Renal pelvis (tissue), 4 donors: ENCODE data around the gene TNS1. TPM values are rescaled to one million over a fixed set of nuclear protein-coding genes. Genes with fewer than 3 reads are reported as not detected.

ENCODE experiments used
- DNase-seq: peaks from one replicate; pipeline ENCODE4 v3.0.0-alpha.2; 2013
- polyA plus RNA-seq, 3 donors: library from polyadenylated mRNA; unstranded; fragments of 120-200 nt; gene quantifications; one replicate each; pipeline ENCODE4 v1.2.1, GENCODE V29; 2013; ENCODE audit not compliant: insufficient read length in 3 of 3

Gene TNS1
- polyA plus RNA-seq, 3 donors: 56.6 to 75.9 (median 67.8) TPM

DNA sequence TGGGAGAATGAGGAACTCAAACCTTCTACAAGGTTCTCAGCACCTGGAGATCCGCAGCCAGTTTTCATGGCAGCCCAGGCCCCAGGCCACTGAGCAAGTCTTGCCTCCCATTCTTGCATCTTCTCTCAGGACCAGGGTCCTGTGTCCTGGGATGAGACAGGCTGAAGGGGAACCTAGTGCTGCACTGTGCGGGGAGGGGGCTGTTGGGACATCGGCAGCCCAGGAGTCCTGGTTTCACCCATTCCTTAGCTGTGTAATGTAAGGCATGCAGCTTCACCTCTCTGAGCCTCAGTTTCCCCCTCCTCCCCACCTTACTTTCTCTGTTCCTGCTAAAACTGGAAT is 43.9 kb downstream of the TNS1 start:
- no peak for DNase-seq

- DNase-seq: no peak
Measured at GRCh38 chr2:217958206-217958883, 44.5 kb downstream of the TNS1 start.

- DNase-seq: no peak
Measured at GRCh38 chr2:217956586-217957457, 46.0 kb downstream of the TNS1 start.

DNA sequence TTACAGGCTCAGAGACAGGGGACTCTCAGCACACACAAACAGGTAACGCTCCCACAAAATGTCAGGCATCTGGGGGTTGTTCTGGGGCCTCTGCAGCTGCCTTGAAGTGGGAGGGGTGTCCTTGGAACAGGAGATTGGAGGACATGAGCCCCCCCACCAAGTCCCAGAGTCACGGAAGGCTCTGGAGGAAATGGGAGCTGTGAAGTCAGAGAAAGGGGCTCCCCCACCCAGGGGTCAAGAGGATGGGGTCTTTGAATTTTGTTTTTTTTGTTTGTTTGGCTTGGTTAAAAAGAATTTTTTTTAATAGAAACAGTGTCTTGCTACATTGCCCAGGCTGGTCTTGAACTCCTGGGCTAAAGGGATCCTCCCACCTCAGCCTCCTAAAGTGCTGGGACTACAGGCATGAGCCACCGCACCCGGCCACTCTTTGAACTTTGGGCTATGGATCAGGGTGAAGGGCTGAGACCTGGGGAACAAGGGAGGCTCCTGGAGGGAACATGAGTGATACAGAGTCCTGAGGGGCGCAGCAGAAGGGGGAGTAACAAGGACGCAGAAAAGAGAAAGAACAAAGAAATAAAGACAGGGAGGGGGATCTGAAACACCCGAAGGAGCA is 46.8 kb downstream of the TNS1 start:
- DNase-seq: no peak

GRCh38 chr2:217954971-217955740 is 47.6 kb downstream of the TNS1 start:
- no peak for DNase-seq

GRCh38 chr2:217954469-217954868 is 48.3 kb downstream of the TNS1 start:
- DNase-seq: no peak

DNA sequence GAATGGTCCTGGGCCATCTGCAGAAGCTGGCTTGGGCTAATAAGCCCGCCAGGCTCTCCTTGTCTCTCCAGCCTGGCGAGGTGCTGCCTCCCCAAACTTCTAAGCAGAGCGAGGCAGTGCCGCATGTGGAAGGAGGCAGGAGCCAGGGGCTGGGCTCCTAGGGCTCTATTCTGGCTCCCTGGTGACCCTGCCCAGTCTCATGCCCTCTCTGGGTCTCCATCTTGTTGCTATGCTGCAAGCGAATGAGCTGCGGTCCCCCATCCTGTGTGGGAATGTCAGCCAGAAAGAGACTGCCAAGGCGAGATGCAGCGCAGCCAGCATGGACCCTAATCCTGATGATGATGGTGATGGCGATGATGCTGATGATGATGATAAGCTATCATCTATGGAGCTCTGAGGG is 48.7 kb downstream of the TNS1 start:
- DNase-seq: no peak

DNA sequence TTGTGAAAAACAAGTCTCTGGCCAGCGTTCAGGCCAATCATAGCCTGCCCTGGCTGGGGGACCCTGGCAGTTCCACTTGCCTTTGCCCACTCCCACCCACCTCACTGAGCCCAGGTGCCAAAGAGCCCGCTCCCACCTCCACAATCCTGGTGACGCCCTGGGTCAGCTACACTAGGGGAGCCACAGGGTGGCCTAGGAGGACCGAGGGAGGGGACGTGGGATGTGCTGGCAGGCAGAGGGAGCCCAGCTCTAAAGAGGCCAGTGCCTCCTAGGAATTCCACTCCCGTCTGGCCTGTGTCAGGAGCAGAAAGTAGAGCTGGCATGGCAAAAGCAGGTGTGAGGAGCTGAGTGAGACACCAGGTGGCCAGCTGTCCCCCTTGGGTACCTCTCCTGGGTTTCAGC is 49.3 kb downstream of the TNS1 start:
- DNase-seq: no peak

DNA sequence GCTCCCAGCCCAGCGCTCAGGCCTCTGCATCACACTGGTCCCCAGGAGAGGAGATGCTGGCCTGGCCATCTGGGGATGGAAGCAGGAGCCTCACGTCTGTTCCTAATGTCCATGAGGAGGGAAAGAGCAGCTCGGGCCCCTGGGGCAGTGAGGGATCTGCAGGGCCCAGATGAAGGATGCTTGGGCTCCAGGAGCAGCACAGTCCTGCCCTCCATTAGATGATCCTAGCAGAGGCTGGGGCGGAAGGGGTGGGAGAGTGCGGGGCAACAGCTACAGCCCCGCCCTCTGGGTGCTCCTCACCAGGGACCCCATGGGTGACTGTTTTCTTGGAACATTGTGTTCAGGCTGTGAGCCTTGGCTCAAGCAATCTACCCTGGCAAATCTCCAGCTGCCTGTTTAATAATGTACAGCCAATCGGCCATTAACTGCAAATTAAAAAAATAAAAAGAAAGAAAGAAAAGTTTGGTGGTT is 49.7 kb downstream of the TNS1 start:
- DNase-seq: no peak

GRCh38 chr2:217952409-217952808 is 50.4 kb downstream of the TNS1 start:
- no peak for DNase-seq

DNA sequence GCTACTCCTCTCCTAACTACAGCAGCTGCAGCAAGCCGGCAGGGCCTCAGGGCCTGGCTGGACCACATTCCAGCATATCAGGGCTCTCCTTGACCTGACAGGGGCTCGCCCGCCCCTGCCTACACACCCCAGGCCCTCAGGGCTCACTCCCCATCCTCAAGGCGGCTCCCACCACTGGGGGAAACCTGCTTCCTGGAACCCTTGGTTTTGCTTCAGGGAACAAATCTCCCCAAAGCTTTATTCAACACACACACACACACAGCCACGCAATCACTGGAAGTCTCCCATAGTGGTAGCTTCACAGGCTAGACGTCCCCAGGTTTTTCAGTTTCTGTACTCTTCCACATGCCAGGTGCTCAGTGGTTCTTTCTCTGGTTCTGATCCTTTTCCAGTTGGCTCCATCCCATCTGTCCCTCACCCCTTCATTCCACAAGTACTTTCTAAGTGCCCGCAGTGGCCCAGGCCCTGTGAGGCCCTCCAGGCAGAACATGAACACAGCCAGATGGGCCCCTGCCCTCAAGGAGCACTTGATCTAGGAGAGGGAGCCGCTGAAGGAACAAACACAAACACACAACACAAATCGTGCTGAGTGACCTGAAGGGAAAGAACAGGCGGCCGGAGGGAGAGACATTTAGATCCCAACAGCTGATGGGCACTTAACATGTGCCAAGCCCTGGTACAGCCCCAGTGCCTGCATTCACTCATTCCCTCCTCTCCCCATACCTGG is 51.1 kb downstream of the TNS1 start:
- DNase-seq: no peak

- DNase-seq: no peak
Measured at GRCh38 chr2:217951091-217951490, 51.7 kb downstream of the TNS1 start.

DNA sequence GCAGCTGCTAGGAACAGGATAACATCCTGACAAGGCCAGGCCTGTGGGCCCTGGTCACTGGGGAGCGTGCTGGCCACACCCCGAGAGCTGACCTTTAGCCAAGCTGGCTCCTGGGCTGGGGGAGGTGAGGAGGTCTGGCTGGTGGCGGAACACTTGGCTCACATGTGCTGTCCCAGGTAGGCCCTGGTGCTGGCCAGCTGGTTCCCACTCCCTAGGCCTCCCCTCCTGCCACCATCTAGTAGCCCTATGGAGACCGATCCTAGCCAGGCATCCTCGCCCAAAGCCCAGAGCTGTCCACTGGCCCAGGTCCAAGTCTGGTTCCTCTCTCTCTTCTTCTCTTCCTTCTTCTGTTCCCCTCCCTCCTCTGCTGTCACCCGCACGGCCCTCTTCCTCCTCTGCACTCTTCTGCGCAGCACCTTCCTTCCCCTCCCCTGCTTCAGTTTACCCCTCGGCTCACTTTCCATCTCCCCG is 52.4 kb downstream of the TNS1 start:
- no peak for DNase-seq

- no peak for DNase-seq
Measured at GRCh38 chr2:217949447-217949846, 53.3 kb downstream of the TNS1 start.

- DNase-seq: no peak
Measured at GRCh38 chr2:217948897-217949296, 53.9 kb downstream of the TNS1 start.

DNA sequence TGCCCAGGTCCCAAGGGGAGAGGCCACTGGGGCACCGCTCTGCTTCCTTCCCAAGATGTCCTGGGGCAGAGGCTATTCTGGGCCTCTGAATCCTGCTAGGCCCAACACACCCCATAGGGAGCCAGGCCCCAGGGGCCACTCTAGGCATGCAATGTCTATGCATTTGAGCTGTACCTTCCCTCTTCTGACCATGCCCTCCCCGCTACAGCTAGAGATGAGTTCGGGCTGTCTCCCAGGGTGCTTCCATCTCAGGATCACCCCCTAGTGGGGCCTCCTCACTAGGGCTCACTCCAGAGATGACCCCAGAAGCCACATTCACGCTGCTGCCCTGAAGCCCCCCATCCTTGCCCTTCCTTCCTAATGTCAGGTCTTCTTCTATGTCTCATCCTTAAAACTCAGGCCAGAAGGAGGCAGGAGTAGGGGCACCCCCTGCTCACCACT is 54.4 kb downstream of the TNS1 start:
- DNase-seq: no peak

GRCh38 chr2:217947383-217948350 is 55.1 kb downstream of the TNS1 start:
- DNase-seq: no peak

GRCh38 chr2:217946051-217946450 is 56.7 kb downstream of the TNS1 start:
- DNase-seq: no peak

- DNase-seq: no peak
Measured at GRCh38 chr2:217945530-217945929, 57.3 kb downstream of the TNS1 start.

DNA sequence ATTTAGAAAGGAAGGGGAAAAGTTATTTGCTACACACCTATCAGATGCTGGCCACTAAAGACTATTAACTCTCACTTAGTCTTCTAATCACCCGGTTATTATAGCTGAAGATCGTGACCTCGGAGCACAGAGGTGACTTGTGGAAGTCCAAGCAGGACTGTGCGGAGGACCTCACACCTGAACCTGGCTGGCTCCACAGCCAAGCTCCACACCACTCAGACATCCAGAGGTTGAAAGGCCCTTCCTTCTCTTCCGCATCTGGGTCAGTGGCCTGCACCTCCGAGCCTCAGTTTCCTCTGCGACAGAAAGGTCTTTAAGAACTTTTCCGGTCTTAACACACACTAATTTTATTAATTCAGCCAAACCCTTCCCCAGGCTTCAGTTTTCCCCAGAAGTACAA is 57.9 kb downstream of the TNS1 start:
- no peak for DNase-seq
